Hepatocyte (in vitro differentiated cells): ENCODE results near the gene ATAD3B.
"Not testable (repeated sequence)": the region's sequence is repeated elsewhere in the genome, so short reads cannot be mapped to it uniquely, and the experiment has no call there.

ENCODE experiments used
- EZH2 ChIP-seq: fragments of 200-600 bp; sonication (generic); IDR thresholded peaks from 2 replicates; pipeline ENCODE4 v1.6.1; 2016; ENCODE audit warnings: antibody characterized with exemption, mild to moderate bottlenecking, borderline replicate concordance
- EZH2phosphoT487 ChIP-seq: fragments of 200-600 bp; sonication (generic); IDR thresholded peaks from one replicate; pipeline ENCODE4 v1.6.1; 2018; ENCODE audit warnings: antibody characterized with exemption, mild to moderate bottlenecking, low read depth, moderate library complexity; ENCODE audit not compliant: unreplicated experiment, severe bottlenecking
- TF ChIP-seq, protein P1 (sequence below): fragments of 200-600 bp; sonication (generic); IDR thresholded peaks from 2 replicates; pipeline ENCODE4 v1.5.1; 2016; ENCODE audit warnings: antibody characterized with exemption, mild to moderate bottlenecking; ENCODE audit not compliant: poor library complexity

DNA sequence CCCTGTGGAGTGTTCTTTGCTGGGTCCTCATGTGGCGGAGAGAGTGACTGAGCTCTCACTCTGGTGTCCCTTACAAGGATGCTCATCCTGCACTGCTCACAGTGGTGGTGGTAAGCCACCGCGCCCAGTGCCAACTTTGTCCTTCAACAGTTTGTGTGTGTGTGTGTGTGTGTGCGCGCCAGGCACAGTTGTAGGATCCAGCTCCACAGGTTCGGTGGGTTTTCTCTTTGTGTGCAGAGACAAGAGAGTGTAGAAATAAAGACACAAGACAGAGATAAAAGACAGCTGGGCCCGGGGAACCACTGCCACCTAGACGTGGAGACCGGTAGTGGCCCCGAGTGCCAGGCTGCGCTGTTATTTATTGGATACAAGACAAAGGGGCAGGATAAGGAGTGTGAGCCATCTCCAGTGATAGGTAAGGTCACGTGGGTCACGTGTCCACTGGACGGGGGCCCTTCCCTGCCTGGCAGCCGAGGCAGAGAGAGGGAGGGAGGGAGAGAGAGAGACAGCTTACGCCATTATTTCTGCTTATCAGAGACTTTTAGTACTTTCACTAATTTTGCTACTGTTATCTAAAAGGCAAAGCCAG lies 33.3 kb downstream of the ATAD3B start:
- TF ChIP-seq, protein P1, sequence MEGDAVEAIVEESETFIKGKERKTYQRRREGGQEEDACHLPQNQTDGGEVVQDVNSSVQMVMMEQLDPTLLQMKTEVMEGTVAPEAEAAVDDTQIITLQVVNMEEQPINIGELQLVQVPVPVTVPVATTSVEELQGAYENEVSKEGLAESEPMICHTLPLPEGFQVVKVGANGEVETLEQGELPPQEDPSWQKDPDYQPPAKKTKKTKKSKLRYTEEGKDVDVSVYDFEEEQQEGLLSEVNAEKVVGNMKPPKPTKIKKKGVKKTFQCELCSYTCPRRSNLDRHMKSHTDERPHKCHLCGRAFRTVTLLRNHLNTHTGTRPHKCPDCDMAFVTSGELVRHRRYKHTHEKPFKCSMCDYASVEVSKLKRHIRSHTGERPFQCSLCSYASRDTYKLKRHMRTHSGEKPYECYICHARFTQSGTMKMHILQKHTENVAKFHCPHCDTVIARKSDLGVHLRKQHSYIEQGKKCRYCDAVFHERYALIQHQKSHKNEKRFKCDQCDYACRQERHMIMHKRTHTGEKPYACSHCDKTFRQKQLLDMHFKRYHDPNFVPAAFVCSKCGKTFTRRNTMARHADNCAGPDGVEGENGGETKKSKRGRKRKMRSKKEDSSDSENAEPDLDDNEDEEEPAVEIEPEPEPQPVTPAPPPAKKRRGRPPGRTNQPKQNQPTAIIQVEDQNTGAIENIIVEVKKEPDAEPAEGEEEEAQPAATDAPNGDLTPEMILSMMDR: peak; percentile 72
- TF ChIP-seq EZH2, EZH2phosphoT487: not testable (repeated sequence)
